Right atrium auricular region (tissue), 2 donors: ENCODE results near the gene GET4. TPM values are rescaled to one million over a fixed set of nuclear protein-coding genes. Genes with fewer than 3 reads are reported as not detected.

Experiments used
- DNase-seq: peaks from one replicate; pipeline ENCODE4 v3.0.0-alpha.2; 2019; ENCODE audit warnings: low spot score
- H3K27ac ChIP-seq, 2 donors: fragments of 200-600 bp; sonication (generic); 1 replicate in 1 of 2; 2 replicates in 1 of 2; pipeline ENCODE4 v1.5.1; 2016 to 2019
- H3K27me3 ChIP-seq, 2 donors: fragments of 200-600 bp; sonication (generic); one replicate each; pipeline versions ENCODE4 v1.5.1 to v1.6.0; 2017 to 2019
- H3K36me3 ChIP-seq: fragments of 200-600 bp; sonication (generic); one replicate; pipeline ENCODE4 v1.5.1; 2016
- H3K4me1 ChIP-seq, 2 donors: fragments of 200-600 bp; sonication (generic); one replicate each; pipeline versions ENCODE4 v1.5.1 to v1.6.0; 2017 to 2019
- H3K4me3 ChIP-seq, 2 donors: fragments of 200-600 bp; sonication (generic); 1 replicate in 1 of 2; 2 replicates in 1 of 2; pipeline ENCODE4 v1.5.1; 2017 to 2019; ENCODE audit warnings: mild to moderate bottlenecking in 1 of 2, moderate library complexity in 1 of 2
- H3K9me3 ChIP-seq, 2 donors: fragments of 200-600 bp; sonication (generic); one replicate each; pipeline ENCODE4 v1.5.1; 2019
- total RNA-seq, 2 donors: library from RNA; depleted of rRNA; stranded (reverse); fragments of >200 nt; gene quantifications; one replicate each; pipeline ENCODE4 v1.1.0, GENCODE V29; 2016
- TF ChIP-seq, protein P1 (sequence below), 2 donors: fragments of 200-600 bp; sonication (generic); IDR thresholded peaks; one replicate each; pipeline ENCODE4 v1.5.1; 2019; ENCODE audit warnings: antibody characterized with exemption in 2 of 2

The GET4 gene
- total RNA-seq, 2 donors from 2014 or later = 16.1 to 19.7 TPM

DNA sequence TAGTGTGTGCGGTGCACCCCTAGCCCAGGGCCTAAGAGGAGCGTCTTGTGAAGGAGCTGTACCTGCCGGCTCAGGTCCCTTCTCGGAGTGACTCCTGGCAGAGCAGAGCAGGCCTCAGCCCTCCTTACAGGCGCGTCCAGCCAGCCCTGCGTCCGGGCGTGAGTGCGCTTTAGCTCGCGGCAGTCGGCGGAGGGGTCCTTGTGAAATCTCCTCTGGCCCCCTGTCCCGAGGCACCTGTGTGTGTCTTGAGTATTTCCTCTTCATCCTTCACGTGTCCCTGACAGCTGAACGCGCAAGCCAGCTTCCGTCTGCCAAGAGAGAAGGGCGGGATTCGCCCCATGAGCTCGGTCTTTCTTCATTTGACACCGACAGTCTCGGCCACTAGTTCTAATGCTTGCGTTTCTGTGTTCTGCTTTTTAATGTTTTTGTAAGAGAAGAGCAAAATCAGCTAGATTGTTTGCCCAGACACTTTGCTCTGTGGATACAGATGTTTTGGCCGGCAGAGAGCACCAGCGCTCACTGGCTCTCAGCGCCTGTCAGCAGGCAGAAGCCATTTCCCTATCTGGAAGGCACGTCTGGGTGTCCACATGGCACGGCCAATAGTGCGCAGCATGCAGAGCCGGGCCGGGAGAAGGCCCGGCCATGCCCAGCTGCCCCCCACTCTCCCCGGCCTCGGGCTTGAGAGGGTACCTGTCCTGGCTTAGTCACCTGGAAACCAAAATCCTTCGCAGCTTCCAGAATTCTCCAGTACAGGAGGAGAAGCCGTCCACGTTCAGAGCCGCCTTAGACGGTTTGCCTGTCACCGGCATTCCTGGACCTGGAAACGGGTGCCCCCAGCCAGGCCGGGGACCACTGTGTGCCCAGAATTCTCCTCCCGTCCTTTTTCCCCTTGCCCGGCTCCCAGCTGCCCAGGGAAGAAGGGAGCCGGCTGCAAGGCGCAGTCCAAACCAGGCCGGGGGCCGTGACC is 7.0 kb downstream of the GET4 start:
- Histone ChIP-seq H3K4me3 (no peak overlapping the region), H3K27ac (peak overlapping the region; percentile 6 to 32)
- no peak for DNase-seq

DNA sequence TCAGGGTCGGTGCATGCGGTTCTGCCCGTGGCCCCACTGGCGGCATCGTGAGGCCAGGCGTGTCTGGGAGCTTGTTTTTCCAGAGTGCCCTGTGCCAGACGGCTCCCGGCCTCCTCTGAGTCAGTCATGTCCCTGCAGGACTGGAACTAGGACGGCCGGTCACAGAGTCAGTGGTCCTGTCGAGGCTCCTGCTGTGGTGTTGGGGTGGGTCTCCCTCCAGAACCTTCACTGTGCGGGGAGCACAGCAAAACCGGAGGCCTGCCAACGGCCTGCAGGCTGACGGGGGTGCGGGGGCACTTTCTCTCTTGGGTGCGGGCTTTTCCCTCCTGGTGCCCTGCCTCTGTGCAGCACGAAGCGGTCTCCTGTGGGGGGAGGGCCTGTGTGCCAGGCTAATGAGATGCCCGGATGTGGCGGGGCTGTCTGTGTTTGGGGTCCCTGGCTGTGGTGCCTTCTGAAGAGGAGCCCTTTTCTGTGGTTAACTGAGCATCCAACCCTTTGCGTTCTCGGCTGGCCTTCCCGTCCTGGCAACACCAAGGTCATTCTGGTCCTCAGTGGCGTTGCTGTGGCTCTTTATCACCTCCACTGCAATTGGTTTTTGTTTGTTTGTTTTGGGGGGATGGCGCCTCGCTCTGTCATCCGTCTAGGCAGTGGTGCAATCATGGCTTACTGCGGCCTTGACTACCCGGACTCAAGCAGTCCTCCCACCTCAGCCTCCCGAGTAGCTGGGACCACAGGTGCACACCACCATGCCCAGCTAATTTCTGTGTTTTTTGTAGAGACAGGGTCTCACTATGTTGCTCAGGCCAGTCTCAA is 8.0 kb downstream of the GET4 start:
- Histone ChIP-seq H3K36me3 (peaks cover 32% of the 10 kb centered on the region), H3K4me1 (peaks cover 0 to 76% of the 10 kb centered on the region in 2 donors), H3K4me3 (no peak overlapping the region), H3K27me3 (no peaks in the 10 kb centered on the region), H3K9me3 (no peaks in the 10 kb centered on the region), H3K27ac (peak overlapping the region in 1 of 2 donors; percentile 62)
- TF ChIP-seq, protein P1, sequence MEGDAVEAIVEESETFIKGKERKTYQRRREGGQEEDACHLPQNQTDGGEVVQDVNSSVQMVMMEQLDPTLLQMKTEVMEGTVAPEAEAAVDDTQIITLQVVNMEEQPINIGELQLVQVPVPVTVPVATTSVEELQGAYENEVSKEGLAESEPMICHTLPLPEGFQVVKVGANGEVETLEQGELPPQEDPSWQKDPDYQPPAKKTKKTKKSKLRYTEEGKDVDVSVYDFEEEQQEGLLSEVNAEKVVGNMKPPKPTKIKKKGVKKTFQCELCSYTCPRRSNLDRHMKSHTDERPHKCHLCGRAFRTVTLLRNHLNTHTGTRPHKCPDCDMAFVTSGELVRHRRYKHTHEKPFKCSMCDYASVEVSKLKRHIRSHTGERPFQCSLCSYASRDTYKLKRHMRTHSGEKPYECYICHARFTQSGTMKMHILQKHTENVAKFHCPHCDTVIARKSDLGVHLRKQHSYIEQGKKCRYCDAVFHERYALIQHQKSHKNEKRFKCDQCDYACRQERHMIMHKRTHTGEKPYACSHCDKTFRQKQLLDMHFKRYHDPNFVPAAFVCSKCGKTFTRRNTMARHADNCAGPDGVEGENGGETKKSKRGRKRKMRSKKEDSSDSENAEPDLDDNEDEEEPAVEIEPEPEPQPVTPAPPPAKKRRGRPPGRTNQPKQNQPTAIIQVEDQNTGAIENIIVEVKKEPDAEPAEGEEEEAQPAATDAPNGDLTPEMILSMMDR (IDR thresholded peaks at IDR 0.05) = no peak
- DNase-seq = no peak

More for the DNA sequence above, 7.0 kb downstream of the GET4 start:
- Histone ChIP-seq H3K27me3 (no peaks in the 10 kb centered on the region), H3K4me1 (peaks cover 0 to 86% of the 10 kb centered on the region in 2 donors), H3K36me3 (peaks cover 21% of the 10 kb centered on the region), H3K9me3 (no peaks in the 10 kb centered on the region)
- TF ChIP-seq, protein P1 (IDR thresholded peaks at IDR 0.05) = peak in 1 of 2 donors; percentile 28

DNA sequence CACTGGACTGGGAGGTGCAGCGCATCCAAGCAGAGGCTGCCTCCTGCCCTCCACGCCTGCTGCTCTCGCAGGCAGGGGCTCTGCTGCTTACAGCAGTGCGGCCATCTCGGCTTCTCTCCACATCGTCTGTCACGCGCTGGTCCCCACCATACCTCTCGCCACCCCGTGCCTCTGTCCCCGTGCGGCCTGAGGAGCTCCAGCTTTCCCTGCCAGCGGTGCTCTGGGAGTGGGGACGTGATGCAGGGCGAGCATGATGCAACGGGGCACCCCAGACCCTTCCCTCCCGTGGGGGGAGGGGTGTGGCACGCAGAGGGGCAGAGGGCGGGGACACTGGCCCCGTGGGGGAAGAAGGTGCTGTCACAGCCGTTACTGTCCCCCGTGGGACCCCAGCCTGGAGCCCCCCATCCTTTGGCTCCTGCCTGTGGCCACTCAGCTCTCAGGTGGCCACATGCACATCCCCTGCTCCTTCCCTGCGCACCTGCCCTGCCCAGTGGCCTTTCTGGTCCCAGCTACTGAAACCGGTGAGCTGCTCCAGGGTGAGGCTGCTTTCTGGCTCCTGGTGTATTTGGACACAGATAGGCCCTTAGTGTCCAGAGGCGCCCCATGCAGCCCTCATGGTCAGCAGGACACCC is 9.0 kb downstream of the GET4 start:
- H3K36me3 ChIP-seq = peaks cover 32% of the 10 kb centered on the region
- DNase-seq = no peak
- TF ChIP-seq, protein P1 (IDR thresholded peaks at IDR 0.05) = no peak
- H3K4me1 ChIP-seq = peaks cover 0 to 68% of the 10 kb centered on the region in 2 donors
- H3K27ac ChIP-seq = peak overlapping the region in 1 of 2 donors; percentile 62
- no peaks in the 10 kb centered on the region for H3K9me3 ChIP-seq
- no peak overlapping the region for H3K4me3 ChIP-seq
- H3K27me3 ChIP-seq = no peaks in the 10 kb centered on the region

DNA sequence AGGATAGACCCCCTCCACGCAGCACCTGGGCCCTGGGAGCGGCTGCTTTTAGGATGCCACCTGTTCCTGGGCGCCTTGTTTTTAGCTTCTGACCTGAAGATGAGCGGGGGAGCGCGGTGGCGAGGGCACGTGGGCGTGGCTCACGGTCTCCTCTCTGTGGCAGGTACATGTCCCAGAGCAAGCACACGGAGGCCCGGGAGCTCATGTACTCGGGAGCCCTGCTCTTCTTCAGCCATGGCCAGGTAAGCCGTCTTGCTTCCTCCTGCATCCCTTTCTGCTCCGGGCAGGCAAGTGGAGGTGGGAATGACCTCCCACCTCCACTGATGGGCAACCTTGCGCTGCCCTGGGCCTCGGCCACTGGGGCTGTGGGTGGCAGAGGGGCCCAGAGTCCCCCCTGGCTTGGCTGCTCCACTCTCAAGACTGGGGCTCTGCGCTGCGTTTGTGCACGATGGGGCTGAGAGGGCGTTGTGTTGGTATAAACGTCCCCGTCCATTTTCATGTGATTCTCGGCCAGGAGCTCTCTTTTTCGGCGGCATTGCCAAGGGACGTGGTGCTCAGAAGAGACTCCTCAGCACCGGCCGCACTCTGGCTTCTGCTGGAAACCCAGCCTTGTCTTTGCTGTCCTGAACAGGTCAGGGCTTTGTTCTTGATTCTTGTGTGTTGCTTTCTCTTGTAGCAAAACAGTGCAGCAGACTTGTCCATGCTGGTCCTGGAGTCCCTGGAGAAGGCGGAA is 9.7 kb downstream of the GET4 start:
- Histone ChIP-seq H3K4me1 (peaks cover 0 to 61% of the 10 kb centered on the region in 2 donors), H3K27me3 (no peaks in the 10 kb centered on the region), H3K4me3 (no peak overlapping the region), H3K9me3 (no peaks in the 10 kb centered on the region), H3K27ac (peak overlapping the region; percentile 16 to 62), H3K36me3 (peaks cover 37% of the 10 kb centered on the region)
- TF ChIP-seq, protein P1 (IDR thresholded peaks at IDR 0.05) = no peak
- DNase-seq = no peak
